SU-DHL-6 (cell line): Measurements from ENCODE around the gene TSNAX.

ENCODE experiments used
- H2AFZ ChIP-seq: fragments of 200-600 bp; sonication (generic); 2 replicates; pipeline ENCODE4 v1.6.1; 2014; ENCODE audit warnings: low read depth, mild to moderate bottlenecking, moderate library complexity, mixed read lengths, antibody characterized with exemption, low read length; ENCODE audit not compliant: severe bottlenecking
- H3F3A ChIP-seq: fragments of 200-600 bp; shearing (Covaris generic); 2 replicates; pipeline ENCODE4 v1.6.0; 2016; ENCODE audit warnings: antibody characterized with exemption, mild to moderate bottlenecking; ENCODE audit not compliant: insufficient read depth
- H3K27ac ChIP-seq: fragments of 200-600 bp; sonication (generic); 2 replicates; pipeline ENCODE4 v1.5.1; 2016; ENCODE audit warnings: low read depth, mild to moderate bottlenecking, low read length, moderate library complexity, mixed read lengths
- H3K27me3 ChIP-seq: fragments of 200-600 bp; sonication (generic), shearing (Covaris generic); 2 replicates; pipeline ENCODE4 v1.6.0; 2014; ENCODE audit warnings: mild to moderate bottlenecking, low read length
- H3K36me3 ChIP-seq: fragments of 200-600 bp; sonication (generic); 2 replicates; pipeline ENCODE4 v1.6.1; 2014; ENCODE audit warnings: mild to moderate bottlenecking, low read length, mixed read lengths
- H3K4me2 ChIP-seq: fragments of 300-600, 200-600 bp; shearing (Covaris generic), sonication (generic); 2 replicates; pipeline ENCODE4 v1.6.0; 2014; ENCODE audit warnings: low read length, low read depth, mild to moderate bottlenecking; ENCODE audit not compliant: poor library complexity, severe bottlenecking
- H3K4me3 ChIP-seq: fragments of 200-600 bp; sonication (generic); 2 replicates; pipeline ENCODE4 v1.5.1; 2014; ENCODE audit warnings: antibody characterized with exemption, low read length, mild to moderate bottlenecking, mixed read lengths; ENCODE audit not compliant: insufficient read depth, poor library complexity, severe bottlenecking
- H3K79me2 ChIP-seq: fragments of 200-600 bp; sonication (generic); 2 replicates; pipeline ENCODE4 v1.6.1; 2014; ENCODE audit warnings: mild to moderate bottlenecking, low read length, moderate library complexity; ENCODE audit not compliant: insufficient read depth
- H3K9ac ChIP-seq: fragments of 200-600 bp; sonication (generic); 2 replicates; pipeline ENCODE4 v1.7.0; 2014; ENCODE audit warnings: mild to moderate bottlenecking, low read length
- H3K9me2 ChIP-seq: fragments of 200-600 bp; sonication (generic); replicated peaks from 2 replicates; pipeline ENCODE4 v1.6.1; 2014; ENCODE audit warnings: low read length; ENCODE audit not compliant: insufficient read depth
- H3K9me3 ChIP-seq: fragments of 200-600 bp; sonication (generic); 2 replicates; pipeline ENCODE4 v1.6.1; 2014; ENCODE audit warnings: low read length, mixed read lengths; ENCODE audit not compliant: insufficient read depth
- H4K20me1 ChIP-seq: fragments of 200-600 bp; sonication (generic); 2 replicates; pipeline ENCODE4 v1.6.1; 2014; ENCODE audit warnings: low read depth, mild to moderate bottlenecking, antibody characterized with exemption, low read length, moderate library complexity, mixed read lengths
- CTCF ChIP-seq: fragments of 200-600 bp; sonication (generic); IDR thresholded peaks from one replicate; pipeline ENCODE4 v1.5.1; 2017; ENCODE audit warnings: antibody characterized with exemption, mild to moderate bottlenecking, low read length, moderate library complexity; ENCODE audit not compliant: insufficient read depth, poor library complexity, severe bottlenecking
- EZH2phosphoT487 ChIP-seq: fragments of 200-600 bp; sonication (generic), shearing (Covaris generic); conservative IDR thresholded peaks from 2 replicates; pipeline ENCODE4 v1.6.1; 2018; ENCODE audit warnings: mild to moderate bottlenecking, antibody characterized with exemption, low read length, moderate library complexity, mixed read lengths

The TSNAX gene

GRCh38 chr1:231481289-231481688, 47.2 kb upstream of the TSNAX start:
- no peak overlapping the region for H3K4me2 ChIP-seq
- TF ChIP-seq EZH2phosphoT487 (no peak), CTCF (no peak)
- no peak overlapping the region for H3K27ac ChIP-seq
- H3F3A ChIP-seq = no peaks in the 10 kb centered on the region
- H3K36me3 ChIP-seq = no peaks in the 10 kb centered on the region
- H3K9ac ChIP-seq = no peak overlapping the region
- no peak overlapping the region for H3K4me3 ChIP-seq
- no peaks in the 10 kb centered on the region for H4K20me1 ChIP-seq
- H3K79me2 ChIP-seq = no peaks in the 10 kb centered on the region
- no peak overlapping the region for H2AFZ ChIP-seq
- H3K9me3 ChIP-seq = no peaks in the 10 kb centered on the region
- H3K27me3 ChIP-seq = no peaks in the 10 kb centered on the region
- no peaks in the 10 kb centered on the region for H3K9me2 ChIP-seq

- Histone ChIP-seq H3K4me3 (no peak overlapping the region), H3K4me2 (no peak overlapping the region), H2AFZ (no peak overlapping the region), H3K36me3 (no peaks in the 10 kb centered on the region), H3K9me2 (no peaks in the 10 kb centered on the region), H3K27me3 (no peaks in the 10 kb centered on the region), H3K9ac (no peak overlapping the region), H3K9me3 (no peaks in the 10 kb centered on the region), H4K20me1 (no peaks in the 10 kb centered on the region), H3K27ac (no peak overlapping the region), H3F3A (no peaks in the 10 kb centered on the region), H3K79me2 (no peaks in the 10 kb centered on the region)
- TF ChIP-seq CTCF (no peak), EZH2phosphoT487 (no peak)
Observed at GRCh38 chr1:231485029-231485784, 43.3 kb upstream of the TSNAX start.

GRCh38 chr1:231487019-231487418, 41.5 kb upstream of the TSNAX start:
- TF ChIP-seq CTCF = no peak
- TF ChIP-seq EZH2phosphoT487 = no peak
- no peaks in the 10 kb centered on the region for H3K27me3 ChIP-seq
- no peaks in the 10 kb centered on the region for H3K9me2 ChIP-seq
- no peaks in the 10 kb centered on the region for H3F3A ChIP-seq
- no peak overlapping the region for H3K9ac ChIP-seq
- H3K79me2 ChIP-seq = no peaks in the 10 kb centered on the region
- no peak overlapping the region for H2AFZ ChIP-seq
- no peaks in the 10 kb centered on the region for H4K20me1 ChIP-seq
- no peak overlapping the region for H3K4me3 ChIP-seq
- no peak overlapping the region for H3K4me2 ChIP-seq
- no peak overlapping the region for H3K27ac ChIP-seq
- no peaks in the 10 kb centered on the region for H3K36me3 ChIP-seq
- H3K9me3 ChIP-seq = no peaks in the 10 kb centered on the region
